HG02588 (cell line): ENCODE measurements around the gene HNRNPA2B1.
"Not testable (repeated sequence)": the region's sequence is repeated elsewhere in the genome, so short reads cannot be mapped to it uniquely, and the experiment has no call there.

ENCODE experiments used
- ATAC-seq: cut with Tn5 transposase; IDR thresholded peaks from one replicate; pipeline ENCODE4 v1.9.1; 2021; ENCODE audit warnings: mild to moderate bottlenecking, moderate library complexity; ENCODE audit not compliant: unreplicated experiment

Gene HNRNPA2B1

GRCh38 chr7:26167303-26167934, 33.1 kb downstream of the HNRNPA2B1 start:
- ATAC-seq = peak; percentile 79

GRCh38 chr7:26166684-26167266, 33.8 kb downstream of the HNRNPA2B1 start:
- ATAC-seq = peak; percentile 36

GRCh38 chr7:26165950-26166683, 34.4 kb downstream of the HNRNPA2B1 start:
- ATAC-seq = no peak

- ATAC-seq = not testable (repeated sequence)
Measured at GRCh38 chr7:26163804-26164203, 36.7 kb downstream of the HNRNPA2B1 start.

- no peak for ATAC-seq
Measured at GRCh38 chr7:26162431-26162830, 38.1 kb downstream of the HNRNPA2B1 start.

- no peak for ATAC-seq
Measured at GRCh38 chr7:26160896-26161295, 39.6 kb downstream of the HNRNPA2B1 start.

GRCh38 chr7:26159243-26159642, 41.3 kb downstream of the HNRNPA2B1 start:
- no peak for ATAC-seq

GRCh38 chr7:26157520-26158105, 42.9 kb downstream of the HNRNPA2B1 start:
- ATAC-seq = no peak

- ATAC-seq = peak; percentile 28
Measured at GRCh38 chr7:26156451-26157420, 43.8 kb downstream of the HNRNPA2B1 start.

GRCh38 chr7:26155531-26156375, 44.8 kb downstream of the HNRNPA2B1 start:
- ATAC-seq = no peak

- ATAC-seq = no peak
Measured at GRCh38 chr7:26153823-26154783, 46.4 kb downstream of the HNRNPA2B1 start.

- ATAC-seq = no peak
Measured at GRCh38 chr7:26153241-26153822, 47.2 kb downstream of the HNRNPA2B1 start.

- ATAC-seq = peak; percentile 13
Measured at GRCh38 chr7:26152782-26153240, 47.7 kb downstream of the HNRNPA2B1 start.

- peak; percentile 66 for ATAC-seq
Measured at GRCh38 chr7:26151953-26152781, 48.4 kb downstream of the HNRNPA2B1 start, which contains the start of gene NFE2L3. NFE2L3 (plus strand) TSS chr7:26152198; CDS start chr7:26152499, 301 bp downstream.

- no peak for ATAC-seq
Measured at GRCh38 chr7:26151650-26151952, 48.9 kb downstream of the HNRNPA2B1 start.

GRCh38 chr7:26151096-26151495, 49.5 kb downstream of the HNRNPA2B1 start:
- ATAC-seq = no peak

- no peak for ATAC-seq
Measured at GRCh38 chr7:26149391-26149977, 51.1 kb downstream of the HNRNPA2B1 start.
